Upper lobe of right lung (tissue), 1 donor: Measurements from ENCODE around the gene IL6R. TPM values are rescaled to one million over a fixed set of nuclear protein-coding genes. Genes with fewer than 3 reads are reported as not detected.
A peak's percentile ranks its signal among the peaks of the same experiment; 100 is the strongest.

ENCODE experiments used
- ATAC-seq: fragments of 200-7000 bp; cut with Tn5 transposase; one replicate; pipeline ENCODE4 v1.9.1; 2020; ENCODE audit warnings: mild to moderate bottlenecking, moderate library complexity
- DNase-seq: peaks from one replicate; pipeline ENCODE4 v3.0.0-alpha.2; 2020
- H3K27ac ChIP-seq: fragments of 200-600 bp; one replicate; pipeline ENCODE4 v1.8.0; 2022
- H3K27me3 ChIP-seq: fragments of 200-600 bp; one replicate; pipeline ENCODE4 v1.8.0; 2022; ENCODE audit warnings: mild to moderate bottlenecking
- H3K36me3 ChIP-seq: fragments of 200-600 bp; one replicate; pipeline ENCODE4 v1.8.0; 2022
- H3K4me1 ChIP-seq: fragments of 200-600 bp; one replicate; pipeline ENCODE4 v1.8.0; 2022
- H3K4me3 ChIP-seq: fragments of 200-600 bp; one replicate; pipeline ENCODE4 v1.8.0; 2022; ENCODE audit warnings: mild to moderate bottlenecking
- H3K9me3 ChIP-seq: fragments of 200-600 bp; one replicate; pipeline ENCODE4 v1.8.0; 2022
- intact Hi-C: fragments of 100-400 bp; cut with DNase I; formaldehyde crosslinking; loops from one replicate; pipeline ENCODE4 v1.11.0; 2022
- total RNA-seq: library from RNA; stranded (reverse); fragmentation: NEBNext Ultra II Directional; extraction: Animal tissue kit (Norgen Biotek cat#: 25700); gene quantifications from one replicate; pipeline ENCODE4 v1.2.1, GENCODE V29; 2021
- TF ChIP-seq, protein P1 (sequence below): fragments of 200-600 bp; IDR thresholded peaks from one replicate; pipeline ENCODE4 v1.8.0; 2022; ENCODE audit warnings: antibody characterized with exemption
- donor health status: DM: no; HTN: yes; CAD: no; lungs with severe emphysema.

IL6R gene
- total RNA-seq, 1 donor from 2014 or later, result 60.2 TPM

DNA sequence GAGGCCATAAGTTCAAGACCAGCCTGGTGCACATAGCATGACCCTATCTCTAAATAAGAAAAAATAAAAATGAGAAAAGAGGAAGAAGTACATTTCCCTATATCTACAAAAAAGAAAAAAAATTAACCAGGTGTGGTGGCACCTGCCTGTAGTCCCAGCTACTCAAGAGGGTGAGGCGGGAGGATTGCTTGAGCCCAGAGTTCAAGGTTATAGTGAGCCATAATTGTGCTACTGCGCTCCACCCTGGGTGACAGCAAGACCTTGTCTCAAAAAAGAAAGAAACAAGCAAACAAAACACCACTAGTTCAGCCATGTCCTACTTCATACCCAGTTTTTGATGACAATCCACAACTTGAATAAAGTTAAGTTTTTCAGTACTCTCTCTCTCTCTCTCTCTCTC is 66.2 kb downstream of the IL6R start:
- ATAC-seq, result no peak
- DNase-seq, result no peak
- H3K36me3 ChIP-seq, result no peaks in the 10 kb centered on the region
- no peaks in the 10 kb centered on the region for H3K27me3 ChIP-seq
- intact Hi-C loops, result loop anchor here (10.0 kb wide), 1 partner anchor 73 kb away; no protein-coding TSS in a partner anchor
- no peaks in the 10 kb centered on the region for H3K9me3 ChIP-seq
- H3K27ac ChIP-seq, result no peak overlapping the region
- TF ChIP-seq, protein P1, sequence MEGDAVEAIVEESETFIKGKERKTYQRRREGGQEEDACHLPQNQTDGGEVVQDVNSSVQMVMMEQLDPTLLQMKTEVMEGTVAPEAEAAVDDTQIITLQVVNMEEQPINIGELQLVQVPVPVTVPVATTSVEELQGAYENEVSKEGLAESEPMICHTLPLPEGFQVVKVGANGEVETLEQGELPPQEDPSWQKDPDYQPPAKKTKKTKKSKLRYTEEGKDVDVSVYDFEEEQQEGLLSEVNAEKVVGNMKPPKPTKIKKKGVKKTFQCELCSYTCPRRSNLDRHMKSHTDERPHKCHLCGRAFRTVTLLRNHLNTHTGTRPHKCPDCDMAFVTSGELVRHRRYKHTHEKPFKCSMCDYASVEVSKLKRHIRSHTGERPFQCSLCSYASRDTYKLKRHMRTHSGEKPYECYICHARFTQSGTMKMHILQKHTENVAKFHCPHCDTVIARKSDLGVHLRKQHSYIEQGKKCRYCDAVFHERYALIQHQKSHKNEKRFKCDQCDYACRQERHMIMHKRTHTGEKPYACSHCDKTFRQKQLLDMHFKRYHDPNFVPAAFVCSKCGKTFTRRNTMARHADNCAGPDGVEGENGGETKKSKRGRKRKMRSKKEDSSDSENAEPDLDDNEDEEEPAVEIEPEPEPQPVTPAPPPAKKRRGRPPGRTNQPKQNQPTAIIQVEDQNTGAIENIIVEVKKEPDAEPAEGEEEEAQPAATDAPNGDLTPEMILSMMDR, result no peak
- peaks cover 15% of the 10 kb centered on the region for H3K4me1 ChIP-seq
- H3K4me3 ChIP-seq, result no peak overlapping the region

DNA sequence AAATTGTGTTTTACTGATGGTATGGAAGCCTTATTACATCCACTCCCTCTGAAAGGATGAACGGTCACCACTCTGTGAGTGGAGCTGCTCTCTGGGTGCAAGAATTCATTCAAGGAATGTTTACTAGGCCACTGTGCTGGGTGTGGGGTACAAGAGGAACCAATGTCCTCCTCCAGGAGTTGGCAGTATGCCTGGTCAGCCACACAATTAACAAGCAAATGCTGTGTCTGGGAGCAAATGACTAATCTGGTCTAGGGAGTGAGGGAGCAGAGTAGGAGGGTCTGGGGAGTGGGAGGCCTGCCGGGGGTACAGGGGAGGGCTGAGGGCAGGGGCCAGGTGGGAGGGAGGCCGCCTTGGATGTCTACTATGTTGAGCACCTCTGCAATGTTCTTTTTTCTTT is 69.7 kb downstream of the IL6R start:
- no peak overlapping the region for H3K27ac ChIP-seq
- H3K9me3 ChIP-seq, result no peaks in the 10 kb centered on the region
- ATAC-seq, result peak; percentile 81
- TF ChIP-seq, protein P1, result no peak
- H3K27me3 ChIP-seq, result no peaks in the 10 kb centered on the region
- intact Hi-C loops, result loop anchor here (10.0 kb wide), 1 partner anchor 70 kb away; no protein-coding TSS in a partner anchor
- H3K36me3 ChIP-seq, result no peaks in the 10 kb centered on the region
- H3K4me1 ChIP-seq, result peaks cover 21% of the 10 kb centered on the region
- H3K4me3 ChIP-seq, result no peak overlapping the region
- peak; percentile 74 for DNase-seq

DNA sequence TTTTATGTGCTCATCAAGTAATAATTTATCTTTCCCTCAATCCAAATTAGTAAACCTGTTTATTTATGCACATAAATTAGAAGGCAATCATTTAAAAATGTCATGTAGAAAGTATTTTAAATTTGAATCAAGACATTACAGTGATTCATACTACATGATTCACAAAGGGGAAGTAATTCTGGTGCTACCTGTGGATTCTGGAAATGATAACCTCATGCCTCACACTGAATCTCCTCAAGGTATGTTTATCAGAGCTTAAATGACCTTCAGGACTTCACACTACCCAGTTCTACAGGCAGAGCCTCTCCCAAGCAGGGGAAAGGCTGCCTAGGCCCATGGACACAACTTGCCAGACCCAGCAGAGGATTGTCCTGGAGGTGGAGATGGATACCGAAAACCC is 71.6 kb downstream of the IL6R start:
- TF ChIP-seq, protein P1, result no peak
- DNase-seq, result no peak
- no peak for ATAC-seq
- intact Hi-C loops, result loop anchor here (10.0 kb wide), 1 partner anchor 68 kb away; no protein-coding TSS in a partner anchor
- Histone ChIP-seq H3K9me3 (no peaks in the 10 kb centered on the region), H3K4me3 (no peak overlapping the region), H3K36me3 (no peaks in the 10 kb centered on the region), H3K27me3 (no peaks in the 10 kb centered on the region), H3K4me1 (peaks cover 37% of the 10 kb centered on the region), H3K27ac (no peak overlapping the region)

DNA sequence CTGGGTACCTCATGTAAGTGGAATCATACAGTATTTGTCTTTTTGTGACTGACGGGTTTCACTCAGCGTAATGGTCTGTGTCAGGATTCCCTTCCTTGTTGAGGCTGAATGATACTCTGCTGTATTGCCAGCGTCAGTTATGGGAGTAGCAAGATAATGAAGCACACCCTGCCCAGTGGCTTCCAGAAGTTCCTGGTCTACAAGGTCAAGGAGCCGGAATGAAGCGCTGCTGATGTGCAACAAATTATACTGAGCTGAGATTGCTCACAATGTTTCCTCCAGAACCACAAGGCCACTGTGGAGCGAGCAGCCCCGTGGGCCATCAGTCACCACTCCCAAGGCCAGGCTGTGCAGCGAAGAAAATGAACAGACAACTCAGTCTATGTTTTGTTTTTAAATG is 72.9 kb downstream of the IL6R start:
- intact Hi-C loops, result loop anchor here (10.0 kb wide), 1 partner anchor 67 kb away; no protein-coding TSS in a partner anchor
- DNase-seq (no peak), ATAC-seq (no peak)
- H3K27ac ChIP-seq, result no peak overlapping the region
- no peaks in the 10 kb centered on the region for H3K27me3 ChIP-seq
- no peak overlapping the region for H3K4me3 ChIP-seq
- peaks cover 1% of the 10 kb centered on the region for H3K36me3 ChIP-seq
- H3K9me3 ChIP-seq, result no peaks in the 10 kb centered on the region
- peaks cover 37% of the 10 kb centered on the region for H3K4me1 ChIP-seq
- TF ChIP-seq, protein P1, result no peak

DNA sequence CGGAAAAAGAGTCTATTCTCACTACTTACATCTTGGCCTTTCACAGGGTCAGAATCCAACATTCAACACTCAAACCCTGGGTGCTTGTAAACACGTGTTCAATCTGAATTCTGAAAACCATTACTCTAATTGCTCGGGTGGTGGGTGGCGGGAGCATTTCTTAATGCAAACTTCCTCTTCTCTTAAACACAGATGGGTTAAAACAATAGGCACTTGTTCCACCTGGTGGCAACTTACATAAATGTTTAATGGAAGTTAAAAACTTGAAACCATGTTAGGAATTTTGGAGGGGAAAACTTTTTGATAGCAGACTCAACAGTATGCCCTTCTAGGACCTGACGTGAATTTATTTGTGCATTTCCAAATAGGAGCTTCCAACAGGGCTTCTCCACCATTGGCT is 73.5 kb downstream of the IL6R start:
- Histone ChIP-seq H3K27ac (no peak overlapping the region), H3K9me3 (no peaks in the 10 kb centered on the region), H3K4me3 (no peak overlapping the region), H3K27me3 (no peaks in the 10 kb centered on the region), H3K36me3 (peaks cover 8% of the 10 kb centered on the region), H3K4me1 (peaks cover 39% of the 10 kb centered on the region)
- DNase-seq (no peak), ATAC-seq (peak; percentile 38)
- intact Hi-C loops, result loop anchor here (10.0 kb wide), 1 partner anchor 66 kb away; no protein-coding TSS in a partner anchor
- TF ChIP-seq, protein P1, result no peak
